ENCODE data around the gene CCT8. TPM values are rescaled to one million over a fixed set of nuclear protein-coding genes. Genes with fewer than 3 reads are reported as not detected.

The CCT8 gene
- total and polyA plus RNA-seq, 2 of the 8 experiments (the other 6 are each of a cell fraction or from before 2014, with no cell fraction given): 151 to 319 TPM

- no peaks in the 10 kb centered on the region; the same call in 1 of the 2 replicates for H3K23me2 ChIP-seq (ENCODE audit: low read depth, low read length)
- H2AFZ ChIP-seq (ENCODE audit: low read length): no peak overlapping the region
- H3K56ac ChIP-seq (replicated peaks; ENCODE audit: insufficient read length, low read depth, low read length): no peak overlapping the region
- no peaks in the 10 kb centered on the region for H3K79me1 ChIP-seq (ENCODE audit: low read depth, low read length)
- H4K20me1 ChIP-seq (replicated peaks in 1 of 2; ENCODE audit: control insufficient read depth in 1 of 2, insufficient read depth in 2 of 2, low read length in 2 of 2): no peaks in the 10 kb centered on the region
- no peak overlapping the region for H2BK120ac ChIP-seq (replicated peaks; ENCODE audit: low read depth, low read length)
- H3K27ac ChIP-seq (ENCODE audit: low read depth, low read length): no peak overlapping the region
- ChIA-PET POLR2A (ENCODE audit: partially characterized antibody) (no interaction called here), CTCF (ENCODE audit: partially characterized antibody) (no interaction called here)
- H2BK5ac ChIP-seq (ENCODE audit: low read depth, low read length): no peak overlapping the region
- no peak overlapping the region for H3K9ac ChIP-seq (replicated peaks in 1 of 4; ENCODE audit: extremely low read depth in 1 of 4, low read depth in 3 of 4, low read length in 3 of 4)
- H4K91ac ChIP-seq (replicated peaks; ENCODE audit: insufficient read length, low read length): no peak overlapping the region
- H3K4ac ChIP-seq (replicated peaks; ENCODE audit: insufficient read length, low read depth, low read length): no peak overlapping the region
- H2BK15ac ChIP-seq (ENCODE audit: low read length): no peak overlapping the region
- H3K79me2 ChIP-seq (ENCODE audit: control insufficient read depth in 1 of 2, insufficient read depth in 2 of 2, low read length in 2 of 2): no peaks in the 10 kb centered on the region
- no peak overlapping the region for H3K14ac ChIP-seq (ENCODE audit: insufficient read length)
- no peak overlapping the region for H3K23ac ChIP-seq (ENCODE audit: insufficient read length)
- 87% methylated on average over 3 of the region's 3 CpGs; no CpG with 5 or more reads in 1 of the 2 experiments for WGBS, 2 experiments (ENCODE audit: extremely low coverage in 1 of 2, insufficient coverage in 1 of 2, insufficient read length in 1 of 2, insufficient replicate concordance in 2 of 2, low coverage in 1 of 2, low lambda C conversion rate in 2 of 2, missing lambda C conversion rate in 1 of 2)
- no peak overlapping the region for H2AK5ac ChIP-seq (ENCODE audit: low read depth, low read length)
- H3K27me3 ChIP-seq (replicated peaks in 1 of 4; ENCODE audit: control insufficient read depth in 3 of 4, extremely low read depth in 1 of 4, insufficient read depth in 3 of 4, low read length in 3 of 4): no peaks in the 10 kb centered on the region
- no peaks in the 10 kb centered on the region for H3K36me3 ChIP-seq (ENCODE audit: control insufficient read depth in 2 of 4, insufficient read depth in 4 of 4, low read length in 3 of 4)
- H4K5ac ChIP-seq (ENCODE audit: insufficient read length, low read depth, low read length): no peak overlapping the region
- no peak overlapping the region for H3K4me3 ChIP-seq (ENCODE audit: extremely low read depth in 1 of 4, insufficient read depth in 2 of 4, low read depth in 3 of 4, low read length in 4 of 4)
- TF ChIP-seq ASH2L (IDR thresholded peaks at IDR 0.05; ENCODE audit: low read length): no peak
- no peak for TF ChIP-seq TEAD4 (IDR thresholded peaks at IDR 0.05; ENCODE audit: low read depth, low read length)
- no peak for TF ChIP-seq ZNF274 (IDR thresholded peaks at IDR 0.05; ENCODE audit: borderline replicate concordance, extremely low read depth, low read length)
- no peak for TF ChIP-seq BCL11A (IDR thresholded peaks at IDR 0.05; ENCODE audit: low read depth in 2 of 2, low read length in 2 of 2)
- no peak for TF ChIP-seq CBX5 (IDR thresholded peaks at IDR 0.05; ENCODE audit: low read depth, low read length)
- TF ChIP-seq TBP (IDR thresholded peaks at IDR 0.05; ENCODE audit: low read depth, low read length): no peak
- TF ChIP-seq SUZ12 (IDR thresholded peaks at IDR 0.05; ENCODE audit: low read length): no peak
- no peak for TF ChIP-seq CHD2 (IDR thresholded peaks at IDR 0.05; ENCODE audit: low read length)
- no peak for TF ChIP-seq CEBPB (IDR thresholded peaks at IDR 0.05; ENCODE audit: low read depth, low read length)
- no peak for TF ChIP-seq TAF7 (optimal IDR thresholded peaks at IDR 0.05; ENCODE audit: borderline replicate concordance, low read depth, low read length)
- H3K18ac ChIP-seq (ENCODE audit: extremely low read depth, low read length): no peak overlapping the region
- no peak overlapping the region for H4K8ac ChIP-seq (ENCODE audit: extremely low read depth, insufficient read depth, low read length)
- H3K9me3 ChIP-seq (ENCODE audit: insufficient read depth in 2 of 2, low read depth in 1 of 2, low read length in 1 of 2): peaks cover 0 to 10% of the 10 kb centered on the region in 2 experiments; a peak in 1 of 4 replicates
- no peak overlapping the region for H2BK20ac ChIP-seq (ENCODE audit: low read length)
- DNase-seq (ENCODE audit: low read depth in 1 of 2, low spot score in 2 of 2) (no peak), FAIRE-seq (no peak)
- no peak overlapping the region for H2BK12ac ChIP-seq (ENCODE audit: low read depth, low read length)
- H3K4me2 ChIP-seq (ENCODE audit: insufficient read depth in 1 of 2, low read depth in 2 of 2, low read length in 2 of 2): no peak overlapping the region
- H3K4me1 ChIP-seq (replicated peaks in 1 of 4; ENCODE audit: control insufficient read depth in 3 of 4, insufficient read depth in 4 of 4, low read length in 3 of 4): no peaks in the 10 kb centered on the region
Measured at GRCh38 chr21:29008367-29008766, 65.1 kb downstream of the CCT8 start.
